HG03342 (cell line): Measurements from ENCODE around the gene IMMT.

ENCODE experiments used
- ATAC-seq: cut with Tn5 transposase; IDR thresholded peaks from one replicate; pipeline ENCODE4 v1.9.1; 2021; ENCODE audit warnings: mild to moderate bottlenecking, moderate library complexity; ENCODE audit not compliant: unreplicated experiment

The IMMT gene

GRCh38 chr2:86226636-86227520, 31.6 kb upstream of the IMMT start:
- no peak for ATAC-seq

GRCh38 chr2:86226070-86226469, 30.8 kb upstream of the IMMT start:
- ATAC-seq: no peak

GRCh38 chr2:86225581-86225980, 30.3 kb upstream of the IMMT start:
- no peak for ATAC-seq

- no peak for ATAC-seq
Measured at GRCh38 chr2:86224645-86225355, 29.5 kb upstream of the IMMT start.

GRCh38 chr2:86223927-86224560, 28.8 kb upstream of the IMMT start:
- ATAC-seq: no peak

GRCh38 chr2:86223140-86223926, 28.1 kb upstream of the IMMT start:
- ATAC-seq: no peak

- peak; percentile 60 for ATAC-seq
Measured at GRCh38 chr2:86221066-86221684, 25.9 kb upstream of the IMMT start.

- ATAC-seq: no peak
Measured at GRCh38 chr2:86219896-86220295, 24.6 kb upstream of the IMMT start.

- ATAC-seq: no peak
Measured at GRCh38 chr2:86218124-86218523, 22.9 kb upstream of the IMMT start.

GRCh38 chr2:86216575-86217555, 21.6 kb upstream of the IMMT start:
- no peak for ATAC-seq

GRCh38 chr2:86214503-86214832, 19.2 kb upstream of the IMMT start:
- ATAC-seq: no peak

GRCh38 chr2:86213699-86214502, 18.6 kb upstream of the IMMT start:
- ATAC-seq: no peak

- ATAC-seq: no peak
Measured at GRCh38 chr2:86213056-86213455, 17.8 kb upstream of the IMMT start.

- no peak for ATAC-seq
Measured at GRCh38 chr2:86211796-86212188, 16.5 kb upstream of the IMMT start.

- no peak for ATAC-seq
Measured at GRCh38 chr2:86211033-86211795, 16.0 kb upstream of the IMMT start.

GRCh38 chr2:86204458-86204857, 9.2 kb upstream of the IMMT start:
- no peak for ATAC-seq

- ATAC-seq: no peak
Measured at GRCh38 chr2:86203614-86204013, 8.4 kb upstream of the IMMT start.

- ATAC-seq: no peak
Measured at GRCh38 chr2:86202702-86203101, 7.4 kb upstream of the IMMT start.
